Measurements from ENCODE around the gene XRN2. TPM values are rescaled to one million over a fixed set of nuclear protein-coding genes. Genes with fewer than 3 reads are reported as not detected.

Gene XRN2
- polyA plus RNA-seq, 1 donor from 2014 or later: 142 TPM

DNA sequence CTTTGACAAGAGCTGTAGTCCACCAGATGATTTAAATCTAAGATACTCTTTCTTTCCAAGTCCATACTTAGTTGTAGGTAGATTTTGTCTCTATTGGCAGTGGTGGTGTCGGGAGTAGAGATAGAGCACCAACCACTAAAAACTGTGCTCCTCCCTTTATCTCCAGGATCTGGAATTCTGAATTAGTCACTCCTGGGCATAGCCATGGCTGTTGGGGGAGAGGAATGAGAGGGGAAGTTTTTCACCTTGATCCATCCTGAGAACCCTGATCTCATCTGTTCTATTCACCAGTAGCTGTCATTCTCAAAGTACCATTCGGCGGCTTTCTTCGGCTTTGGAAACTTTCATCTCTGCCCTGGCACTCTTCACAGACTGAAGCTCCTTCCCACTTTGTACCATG is 129.8 kb downstream of the XRN2 start:
- Histone ChIP-seq H3K9me2 (ENCODE audit: insufficient read depth, low read length) (no peaks in the 10 kb centered on the region), H3K36me3 (ENCODE audit: insufficient read depth, low read length) (no peaks in the 10 kb centered on the region), H3K4me3 (ENCODE audit: low read length) (no peak overlapping the region), H3K79me2 (replicated peaks; ENCODE audit: insufficient read depth, low read length) (no peaks in the 10 kb centered on the region), H2AFZ (ENCODE audit: low read depth, low read length) (no peak overlapping the region), H3K9ac (ENCODE audit: low read length) (no peak overlapping the region), H3K4me2 (ENCODE audit: low read length) (no peak overlapping the region), H4K20me1 (ENCODE audit: insufficient read depth) (no peaks in the 10 kb centered on the region), H3K27ac (ENCODE audit: low read length) (no peak overlapping the region), H3K9me3 (ENCODE audit: low read length) (no peaks in the 10 kb centered on the region), H3K27me3 (ENCODE audit: insufficient read depth, low read depth, low read length) (no peaks in the 10 kb centered on the region), H3F3A (ENCODE audit: insufficient read depth, low read length, poor library complexity, severe bottlenecking) (no peaks in the 10 kb centered on the region)
- TF ChIP-seq TAF1 (IDR thresholded peaks at IDR 0.05; ENCODE audit: low read depth): no peak

DNA sequence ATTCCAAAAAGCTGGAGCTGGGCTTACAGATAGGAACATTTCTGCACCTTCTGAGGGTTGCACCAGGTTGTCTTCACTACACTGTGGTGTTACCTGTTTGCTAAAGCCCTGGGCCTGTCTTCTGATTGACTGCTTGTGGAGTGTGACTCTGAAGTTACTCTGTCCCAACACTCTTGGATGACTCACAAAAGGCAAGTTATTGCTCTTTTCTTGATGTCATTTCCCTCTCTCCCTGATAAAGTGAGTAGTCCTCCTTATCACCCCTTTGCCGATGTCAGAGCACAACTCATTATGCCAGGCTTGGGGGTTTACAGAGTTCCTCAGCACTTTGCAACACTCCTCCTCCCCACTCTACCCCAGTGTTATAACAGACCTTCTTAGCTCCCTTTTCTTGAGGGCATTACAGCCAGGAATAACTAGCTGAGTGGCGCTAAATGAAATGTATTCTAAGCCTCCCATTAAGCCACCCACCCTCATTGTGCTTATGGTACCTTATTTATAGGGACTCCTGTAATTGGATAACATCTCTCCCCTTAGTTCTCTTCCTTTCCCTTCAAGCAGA is 130.3 kb downstream of the XRN2 start:
- no peak overlapping the region for H2AFZ ChIP-seq (ENCODE audit: low read depth, low read length)
- H3K9ac ChIP-seq (ENCODE audit: low read length): no peak overlapping the region
- no peaks in the 10 kb centered on the region for H3K9me2 ChIP-seq (ENCODE audit: insufficient read depth, low read length)
- no peak overlapping the region for H3K27ac ChIP-seq (ENCODE audit: low read length)
- no peaks in the 10 kb centered on the region for H3K79me2 ChIP-seq (replicated peaks; ENCODE audit: insufficient read depth, low read length)
- no peaks in the 10 kb centered on the region for H3K36me3 ChIP-seq (ENCODE audit: insufficient read depth, low read length)
- no peaks in the 10 kb centered on the region for H3K9me3 ChIP-seq (ENCODE audit: low read length)
- no peak overlapping the region for H3K4me3 ChIP-seq (ENCODE audit: low read length)
- no peak overlapping the region for H3K4me2 ChIP-seq (ENCODE audit: low read length)
- H3K27me3 ChIP-seq (ENCODE audit: insufficient read depth, low read depth, low read length): no peaks in the 10 kb centered on the region
- H4K20me1 ChIP-seq (ENCODE audit: insufficient read depth): no peaks in the 10 kb centered on the region
- H3F3A ChIP-seq (ENCODE audit: insufficient read depth, low read length, poor library complexity, severe bottlenecking): no peaks in the 10 kb centered on the region
- TF ChIP-seq EP300 (conservative IDR thresholded peaks at IDR 0.05; ENCODE audit: poor library complexity, severe bottlenecking) (no peak), MXI1 (conservative IDR thresholded peaks at IDR 0.05; ENCODE audit: poor library complexity, severe bottlenecking) (no peak), SMC3 (conservative IDR thresholded peaks at IDR 0.05; ENCODE audit: poor library complexity) (no peak), RAD21 (conservative IDR thresholded peaks at IDR 0.05) (no peak), EZH2 (IDR thresholded peaks at IDR 0.05; ENCODE audit: borderline replicate concordance, insufficient read depth, low read length, poor library complexity, severe bottlenecking) (no peak), TAF1 (IDR thresholded peaks at IDR 0.05; ENCODE audit: low read depth) (no peak), POLR2AphosphoS5 (IDR thresholded peaks at IDR 0.05) (no peak)
- TF ChIP-seq, protein P1, sequence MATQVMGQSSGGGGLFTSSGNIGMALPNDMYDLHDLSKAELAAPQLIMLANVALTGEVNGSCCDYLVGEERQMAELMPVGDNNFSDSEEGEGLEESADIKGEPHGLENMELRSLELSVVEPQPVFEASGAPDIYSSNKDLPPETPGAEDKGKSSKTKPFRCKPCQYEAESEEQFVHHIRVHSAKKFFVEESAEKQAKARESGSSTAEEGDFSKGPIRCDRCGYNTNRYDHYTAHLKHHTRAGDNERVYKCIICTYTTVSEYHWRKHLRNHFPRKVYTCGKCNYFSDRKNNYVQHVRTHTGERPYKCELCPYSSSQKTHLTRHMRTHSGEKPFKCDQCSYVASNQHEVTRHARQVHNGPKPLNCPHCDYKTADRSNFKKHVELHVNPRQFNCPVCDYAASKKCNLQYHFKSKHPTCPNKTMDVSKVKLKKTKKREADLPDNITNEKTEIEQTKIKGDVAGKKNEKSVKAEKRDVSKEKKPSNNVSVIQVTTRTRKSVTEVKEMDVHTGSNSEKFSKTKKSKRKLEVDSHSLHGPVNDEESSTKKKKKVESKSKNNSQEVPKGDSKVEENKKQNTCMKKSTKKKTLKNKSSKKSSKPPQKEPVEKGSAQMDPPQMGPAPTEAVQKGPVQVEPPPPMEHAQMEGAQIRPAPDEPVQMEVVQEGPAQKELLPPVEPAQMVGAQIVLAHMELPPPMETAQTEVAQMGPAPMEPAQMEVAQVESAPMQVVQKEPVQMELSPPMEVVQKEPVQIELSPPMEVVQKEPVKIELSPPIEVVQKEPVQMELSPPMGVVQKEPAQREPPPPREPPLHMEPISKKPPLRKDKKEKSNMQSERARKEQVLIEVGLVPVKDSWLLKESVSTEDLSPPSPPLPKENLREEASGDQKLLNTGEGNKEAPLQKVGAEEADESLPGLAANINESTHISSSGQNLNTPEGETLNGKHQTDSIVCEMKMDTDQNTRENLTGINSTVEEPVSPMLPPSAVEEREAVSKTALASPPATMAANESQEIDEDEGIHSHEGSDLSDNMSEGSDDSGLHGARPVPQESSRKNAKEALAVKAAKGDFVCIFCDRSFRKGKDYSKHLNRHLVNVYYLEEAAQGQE (IDR thresholded peaks at IDR 0.05; ENCODE audit: borderline replicate concordance): no peak
- TF ChIP-seq, protein P2, sequence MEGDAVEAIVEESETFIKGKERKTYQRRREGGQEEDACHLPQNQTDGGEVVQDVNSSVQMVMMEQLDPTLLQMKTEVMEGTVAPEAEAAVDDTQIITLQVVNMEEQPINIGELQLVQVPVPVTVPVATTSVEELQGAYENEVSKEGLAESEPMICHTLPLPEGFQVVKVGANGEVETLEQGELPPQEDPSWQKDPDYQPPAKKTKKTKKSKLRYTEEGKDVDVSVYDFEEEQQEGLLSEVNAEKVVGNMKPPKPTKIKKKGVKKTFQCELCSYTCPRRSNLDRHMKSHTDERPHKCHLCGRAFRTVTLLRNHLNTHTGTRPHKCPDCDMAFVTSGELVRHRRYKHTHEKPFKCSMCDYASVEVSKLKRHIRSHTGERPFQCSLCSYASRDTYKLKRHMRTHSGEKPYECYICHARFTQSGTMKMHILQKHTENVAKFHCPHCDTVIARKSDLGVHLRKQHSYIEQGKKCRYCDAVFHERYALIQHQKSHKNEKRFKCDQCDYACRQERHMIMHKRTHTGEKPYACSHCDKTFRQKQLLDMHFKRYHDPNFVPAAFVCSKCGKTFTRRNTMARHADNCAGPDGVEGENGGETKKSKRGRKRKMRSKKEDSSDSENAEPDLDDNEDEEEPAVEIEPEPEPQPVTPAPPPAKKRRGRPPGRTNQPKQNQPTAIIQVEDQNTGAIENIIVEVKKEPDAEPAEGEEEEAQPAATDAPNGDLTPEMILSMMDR (IDR thresholded peaks at IDR 0.05; ENCODE audit: poor library complexity, severe bottlenecking): no peak

DNA sequence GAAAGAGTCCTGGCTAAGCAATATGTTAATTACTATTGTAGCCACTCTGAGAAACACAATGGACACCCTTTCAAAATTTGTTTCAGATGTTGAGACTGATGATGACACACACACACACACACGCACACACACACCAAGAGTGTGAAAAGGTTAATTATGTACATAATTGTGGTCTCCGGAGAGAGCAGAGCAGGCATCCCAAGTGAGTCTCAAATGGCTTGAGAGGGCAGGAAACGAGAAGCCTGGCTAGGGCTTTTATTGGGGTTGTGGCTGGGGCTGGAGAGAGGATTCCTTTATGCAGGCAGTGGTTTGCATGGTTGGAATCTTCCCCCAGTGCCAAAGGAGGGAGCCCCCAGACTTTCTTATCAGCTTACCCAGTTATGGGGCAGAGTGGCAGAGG is 132.4 kb downstream of the XRN2 start:
- Histone ChIP-seq H3K9me2 (ENCODE audit: insufficient read depth, low read length) (no peaks in the 10 kb centered on the region), H3F3A (ENCODE audit: insufficient read depth, low read length, poor library complexity, severe bottlenecking) (no peaks in the 10 kb centered on the region), H2AFZ (ENCODE audit: low read depth, low read length) (no peak overlapping the region), H3K27me3 (ENCODE audit: insufficient read depth, low read depth, low read length) (no peaks in the 10 kb centered on the region), H3K27ac (ENCODE audit: low read length) (no peak overlapping the region), H3K9me3 (ENCODE audit: low read length) (no peaks in the 10 kb centered on the region), H3K79me2 (replicated peaks; ENCODE audit: insufficient read depth, low read length) (no peaks in the 10 kb centered on the region), H4K20me1 (ENCODE audit: insufficient read depth) (no peaks in the 10 kb centered on the region), H3K36me3 (ENCODE audit: insufficient read depth, low read length) (no peaks in the 10 kb centered on the region), H3K4me2 (ENCODE audit: low read length) (no peak overlapping the region), H3K9ac (ENCODE audit: low read length) (no peak overlapping the region), H3K4me3 (ENCODE audit: low read length) (no peak overlapping the region)
- TF ChIP-seq RAD21 (conservative IDR thresholded peaks at IDR 0.05) (no peak), MXI1 (conservative IDR thresholded peaks at IDR 0.05; ENCODE audit: poor library complexity, severe bottlenecking) (no peak), EP300 (conservative IDR thresholded peaks at IDR 0.05; ENCODE audit: poor library complexity, severe bottlenecking) (no peak), TAF1 (IDR thresholded peaks at IDR 0.05; ENCODE audit: low read depth) (no peak), EZH2 (IDR thresholded peaks at IDR 0.05; ENCODE audit: borderline replicate concordance, insufficient read depth, low read length, poor library complexity, severe bottlenecking) (no peak), POLR2AphosphoS5 (IDR thresholded peaks at IDR 0.05) (no peak), SMC3 (conservative IDR thresholded peaks at IDR 0.05; ENCODE audit: poor library complexity) (no peak)
- TF ChIP-seq, protein P2 (IDR thresholded peaks at IDR 0.05; ENCODE audit: poor library complexity, severe bottlenecking): no peak
- TF ChIP-seq, protein P1 (IDR thresholded peaks at IDR 0.05; ENCODE audit: borderline replicate concordance): no peak

All from neural cell (in vitro differentiated cells).